ENCODE measurements around the gene NANOS3. TPM values are rescaled to one million over a fixed set of nuclear protein-coding genes. Genes with fewer than 3 reads are reported as not detected.

The NANOS3 gene
- total and polyA plus RNA-seq, 9 of the 15 experiments (the other 6 are each of a cell fraction or from before 2014, with no cell fraction given): not detected

GRCh38 chr19:13831537-13832467 lies 45.1 kb upstream of the NANOS3 start:
- Histone ChIP-seq H2AFZ (ENCODE audit: low read depth, low read length) (no peak overlapping the region), H3K9me3 (replicated peaks; ENCODE audit: control insufficient read depth, insufficient read depth, low read depth, low read length) (no peaks in the 10 kb centered on the region), H3K36me3 (ENCODE audit: control insufficient read depth, insufficient read depth, low read length) (peaks cover 23% of the 10 kb centered on the region; the same call in 2 of the 3 replicates), H3K4me3 (no peak overlapping the region), H3K4me2 (ENCODE audit: insufficient read depth, low read length) (no peak overlapping the region), H3K27me3 (ENCODE audit: control insufficient read depth in 2 of 2, insufficient read depth in 2 of 2, low read length in 2 of 2) (no peaks in the 10 kb centered on the region), H3K4me1 (replicated peaks in 1 of 2; ENCODE audit: control insufficient read depth in 2 of 2, insufficient read depth in 2 of 2, low read length in 2 of 2) (peaks cover 7 to 44% of the 10 kb centered on the region in 2 experiments; a peak in 4 of 5 replicates), H3K9ac (ENCODE audit: insufficient read depth in 1 of 2, low read depth in 2 of 2, low read length in 2 of 2) (peak overlapping the region in 1 of 2 experiments; percentile 65; a peak in 2 of 4 replicates), H3K79me2 (ENCODE audit: control insufficient read depth, insufficient read depth, low read length) (peaks cover 8% of the 10 kb centered on the region; the same call in 2 of the 3 replicates), H3K9me1 (ENCODE audit: control insufficient read depth, insufficient read depth, low read length) (no peaks in the 10 kb centered on the region), H3K27ac (ENCODE audit: extremely low read depth, low read depth, low read length) (no peak overlapping the region), H4K20me1 (replicated peaks; ENCODE audit: control insufficient read depth, insufficient read depth, low read length) (no peaks in the 10 kb centered on the region)
- BruUV-seq (replicated peaks): no TSS peak
- ChIA-PET POLR2A (no interaction called here), CTCF (ENCODE audit: low intra/inter-chr PET ratio) (no interaction called here)
- TF ChIP-seq ZBTB7A (IDR thresholded peaks at IDR 0.05; ENCODE audit: borderline replicate concordance, control insufficient read depth, low read depth, low read length): 0 out of 2 replicates have a peak, but pooled peaks have one; percentile 21
- TF ChIP-seq RBM15 (IDR thresholded peaks at IDR 0.05; ENCODE audit: insufficient read depth, low read length): no peak
- FAIRE-seq (no peak), ATAC-seq (no peak), DNase-seq (ENCODE audit: extremely low read depth in 1 of 4, low spot score in 3 of 4) (peak in 1 of 4 experiments; percentile 24)
- 89% methylated on average over 13 of the region's 22 CpGs for WGBS (ENCODE audit: insufficient coverage, low coverage, missing lambda C conversion rate)
- intact Hi-C loops (cut with micrococcal nuclease) (no loop called here), in situ Hi-C loops (cut with MboI) (no loop called here)
